SU-DHL-6 (cell line): ENCODE measurements around the gene VDAC1.

Experiments used
- EZH2phosphoT487 ChIP-seq: fragments of 200-600 bp; sonication (generic), shearing (Covaris generic); conservative IDR thresholded peaks from 2 replicates; pipeline ENCODE4 v1.6.1; 2018; ENCODE audit warnings: mild to moderate bottlenecking, antibody characterized with exemption, low read length, moderate library complexity, mixed read lengths
- TF ChIP-seq, protein P1 (sequence below): fragments of 200-600 bp; sonication (generic); IDR thresholded peaks from one replicate; pipeline ENCODE4 v1.5.1; 2017; ENCODE audit warnings: antibody characterized with exemption, mild to moderate bottlenecking, low read length, moderate library complexity; ENCODE audit not compliant: insufficient read depth, poor library complexity, severe bottlenecking

DNA sequence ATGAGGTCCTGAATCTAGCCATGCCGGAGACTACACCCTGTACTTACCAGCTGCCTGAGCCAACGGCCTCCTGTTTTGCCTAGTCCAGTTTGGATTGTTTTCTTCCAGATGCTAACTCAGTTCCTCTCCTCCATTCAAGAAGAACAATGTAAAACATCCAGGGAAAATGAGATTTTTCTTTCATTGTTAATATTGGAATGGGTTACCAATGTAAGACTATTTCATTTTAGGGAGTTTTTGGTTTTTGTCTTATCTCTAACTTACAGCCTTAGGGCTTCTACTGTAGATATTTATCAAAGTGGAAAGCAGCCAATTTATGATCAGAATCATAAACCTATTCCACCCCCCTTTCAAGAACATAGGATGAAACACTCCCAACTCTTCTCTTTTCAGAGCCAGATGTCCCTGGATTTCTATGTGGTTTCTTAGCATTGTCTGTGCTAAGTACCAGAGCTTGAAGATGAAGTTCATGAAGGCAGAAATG is 3.5 kb upstream of the VDAC1 start:
- TF ChIP-seq, protein P1, sequence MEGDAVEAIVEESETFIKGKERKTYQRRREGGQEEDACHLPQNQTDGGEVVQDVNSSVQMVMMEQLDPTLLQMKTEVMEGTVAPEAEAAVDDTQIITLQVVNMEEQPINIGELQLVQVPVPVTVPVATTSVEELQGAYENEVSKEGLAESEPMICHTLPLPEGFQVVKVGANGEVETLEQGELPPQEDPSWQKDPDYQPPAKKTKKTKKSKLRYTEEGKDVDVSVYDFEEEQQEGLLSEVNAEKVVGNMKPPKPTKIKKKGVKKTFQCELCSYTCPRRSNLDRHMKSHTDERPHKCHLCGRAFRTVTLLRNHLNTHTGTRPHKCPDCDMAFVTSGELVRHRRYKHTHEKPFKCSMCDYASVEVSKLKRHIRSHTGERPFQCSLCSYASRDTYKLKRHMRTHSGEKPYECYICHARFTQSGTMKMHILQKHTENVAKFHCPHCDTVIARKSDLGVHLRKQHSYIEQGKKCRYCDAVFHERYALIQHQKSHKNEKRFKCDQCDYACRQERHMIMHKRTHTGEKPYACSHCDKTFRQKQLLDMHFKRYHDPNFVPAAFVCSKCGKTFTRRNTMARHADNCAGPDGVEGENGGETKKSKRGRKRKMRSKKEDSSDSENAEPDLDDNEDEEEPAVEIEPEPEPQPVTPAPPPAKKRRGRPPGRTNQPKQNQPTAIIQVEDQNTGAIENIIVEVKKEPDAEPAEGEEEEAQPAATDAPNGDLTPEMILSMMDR, result no peak
- no peak for TF ChIP-seq EZH2phosphoT487
